Heart left ventricle (tissue), 16 donors: Measurements from ENCODE around the gene ETS2. TPM values are rescaled to one million over a fixed set of nuclear protein-coding genes. Genes with fewer than 3 reads are reported as not detected.

Source experiments
- ATAC-seq, 4 donors: fragments of 200-7000 bp; cut with Tn5 transposase; one replicate each; pipeline ENCODE4 v1.9.1; 2020 to 2022; ENCODE audit warnings: moderate library complexity in 4 of 4, mild to moderate bottlenecking in 3 of 4, moderate number of reproducible peaks in 1 of 4
- DNase-seq, 5 donors: peaks; one replicate each; pipeline ENCODE4 v3.0.0-alpha.2; 2020
- H3K27ac ChIP-seq, 12 donors: fragments of 200-600 bp; sonication (generic) in 4 of 12; one replicate each; pipeline versions ENCODE4 v1.5.0 to v1.8.0; 2016 to 2022; ENCODE audit warnings: mild to moderate bottlenecking in 2 of 12
- H3K27me3 ChIP-seq, 9 donors: fragments of 200-600 bp; sonication (generic) in 2 of 9; one replicate each; pipeline versions ENCODE4 v1.5.1 to v1.8.0; 2016 to 2022; ENCODE audit warnings: mild to moderate bottlenecking in 3 of 9
- H3K36me3 ChIP-seq, 9 donors: fragments of 200-600 bp; sonication (generic) in 2 of 9; one replicate each; pipeline versions ENCODE4 v1.5.0 to v1.8.0; 2018 to 2022; ENCODE audit warnings: mild to moderate bottlenecking in 2 of 9
- H3K4me1 ChIP-seq, 12 donors: fragments of 200-600 bp; sonication (generic) in 4 of 12; one replicate each; pipeline versions ENCODE4 v1.5.0 to v1.8.0; 2016 to 2022; ENCODE audit warnings: mild to moderate bottlenecking in 3 of 12
- H3K4me3 ChIP-seq, 12 donors: fragments of 200-600 bp; sonication (generic) in 4 of 12; one replicate each; pipeline versions ENCODE4 v1.5.0 to v1.8.0; 2017 to 2022; ENCODE audit warnings: mild to moderate bottlenecking in 9 of 12, moderate library complexity in 4 of 12
- H3K9me3 ChIP-seq, 12 donors: fragments of 200-600 bp; sonication (generic) in 4 of 12; one replicate each; pipeline versions ENCODE4 v1.5.0 to v1.8.0; 2016 to 2022; ENCODE audit warnings: mild to moderate bottlenecking in 1 of 12
- CTCF ChIP-seq, 12 donors: fragments of 200-600 bp; sonication (generic) in 4 of 12; IDR thresholded peaks; one replicate each; pipeline versions ENCODE4 v1.5.0 to v1.8.0; 2018 to 2022; ENCODE audit warnings: antibody characterized with exemption in 12 of 12, mild to moderate bottlenecking in 5 of 12
- POLR2A ChIP-seq, 2 donors: fragments of 450-650 bp; IDR thresholded peaks; one replicate each; pipeline ENCODE4 v1.6.1; 2017; ENCODE audit warnings: antibody characterized with exemption in 2 of 2, mild to moderate bottlenecking in 2 of 2, moderate library complexity in 2 of 2
- WGBS, 4 donors: extraction: QIAGEN DNeasy Blood & Tissue Kit in 2 of 4; methylation state at CpG; one replicate each; pipeline versions ENCODE4 v1.1.5 to v1.1.7; 2013 to 2018; 5-methylcytosine and 5-hydroxymethylcytosine counted together
- intact Hi-C, 10 donors: fragments of 100-400 bp; cut with DNase I; formaldehyde crosslinking; loops; one replicate each; pipeline versions ENCODE4 v1.11.1 to v1.14.2; 2022
- polyA plus RNA-seq, 2 donors: library from polyadenylated mRNA; stranded (reverse); fragments of 200-250 nt; gene quantifications; one replicate each; pipeline ENCODE4 v1.2.3, GENCODE V29; 2013
- total RNA-seq, 9 donors: library from RNA; depleted of rRNA in 2 of 9; stranded (reverse); fragments of >200 nt in 2 of 9; fragmentation: NEBNext Ultra II Directional in 3 of 9; extraction: Animal tissue kit (Norgen Biotek cat#: 25700) in 3 of 9; gene quantifications; one replicate each; pipeline versions ENCODE4 v1.1.0 to v1.2.4, GENCODE V29; 2016 to 2023
- donor health status: ischemic (EF 13 %, LVEDD 7.1; RV severe dilation, severe dysfunction).
- donor health status: healthy with polysubstance abuse.
- donor health status: DM: no; HTN: yes; CAD: no.
- donor health status: DM: no; HTN: no; CAD: no.
- donor health status: ischemic (EF 25% LVEDD 6.9; RV normal size, moderate dysfunction).
- donor health status: ischemic (EF 25% LVEDD 5.7; RV mildly dilated, moderate dysfunction).
- donor health status: healthy.
- donor health status: DM: yes; HTN: yes; CAD: no.
- donor health status: ischemic (EF 35%, LVEDD 5.7; RV mildly dilated, moderate dysfunction).
- donor health status: nonischemic (EF 11% LVEDD 7.7; RV severe dilation, severe dysfunction).
- donor health status: DM: yes; HTN: yes; CAD: no.
- donor health status: PGD.
- donor health status: ischemic (EF 29% LVEDD 5.4; RV normal size, mild dysfunction).
- donor health status: nonischemic (EF 23%, LVEDD 6.1; RV moderate dilation, normal function).

Gene ETS2
- total and polyA plus RNA-seq, 11 donors = 19.0 to 92.7 (median 41.0) TPM

GRCh38 chr21:38852278-38852677 lies 46.5 kb downstream of the ETS2 start:
- Histone ChIP-seq H3K4me1 (peaks cover 0 to 32% (median 16%) of the 10 kb centered on the region in 12 donors), H3K27ac (no peak overlapping the region), H3K27me3 (no peaks in the 10 kb centered on the region), H3K4me3 (no peak overlapping the region), H3K9me3 (peaks cover 0 to 3% (median 0%) of the 10 kb centered on the region in 12 donors), H3K36me3 (no peaks in the 10 kb centered on the region)
- 94 to 95% (median 95%) methylated on average over 3 of the region's 3 CpGs for WGBS, 4 donors
- TF ChIP-seq POLR2A (IDR thresholded peaks at IDR 0.05) (no peak), CTCF (IDR thresholded peaks at IDR 0.05) (no peak)
- ATAC-seq = no peak
- DNase-seq = no peak
- intact Hi-C loops = loop anchor here in 1 of 10 donors (5.0 kb wide), 1 partner anchor 45 kb away; no protein-coding TSS in a partner anchor

- peaks cover 0 to 29% (median 14%) of the 10 kb centered on the region in 12 donors for H3K4me1 ChIP-seq
- H3K4me3 ChIP-seq = no peak overlapping the region
- intact Hi-C loops = loop anchor here in 1 of 10 donors (5.0 kb wide), 1 partner anchor 45 kb away; no protein-coding TSS in a partner anchor
- TF ChIP-seq CTCF (IDR thresholded peaks at IDR 0.05) = no peak
- TF ChIP-seq POLR2A (IDR thresholded peaks at IDR 0.05) = no peak
- 65 to 83% (median 66%) methylated on average over 3 of the region's 3 CpGs for WGBS, 4 donors
- DNase-seq = no peak
- H3K9me3 ChIP-seq = peaks cover 0 to 3% (median 0%) of the 10 kb centered on the region in 12 donors
- H3K27ac ChIP-seq = no peak overlapping the region
- ATAC-seq = no peak
- H3K36me3 ChIP-seq = no peaks in the 10 kb centered on the region
- no peaks in the 10 kb centered on the region for H3K27me3 ChIP-seq
Measured at GRCh38 chr21:38852708-38853107, 47.0 kb downstream of the ETS2 start.

DNA sequence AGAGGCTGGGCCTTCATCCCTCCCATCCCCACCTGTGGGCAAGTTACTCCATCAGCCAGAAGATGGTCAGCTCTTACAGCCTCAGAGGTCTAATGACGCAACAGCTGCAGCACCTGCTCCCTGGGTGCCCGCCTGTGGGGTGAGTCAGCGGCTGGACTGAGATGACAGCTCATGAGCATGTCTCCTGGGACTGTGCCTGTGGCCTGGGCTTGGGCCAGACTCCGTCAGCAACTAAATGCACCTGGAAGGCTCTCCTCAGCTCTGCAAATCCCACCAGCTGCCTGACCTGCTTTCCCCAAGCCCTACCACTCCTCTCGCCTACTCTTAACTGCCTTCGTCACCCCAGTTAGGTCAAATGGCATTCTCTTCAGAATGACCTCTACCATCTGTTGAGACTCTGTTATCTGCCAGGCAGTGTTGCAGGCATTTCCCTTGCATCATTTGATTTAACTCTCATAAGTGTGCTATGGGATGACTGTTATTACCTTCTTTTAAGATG lies 47.7 kb downstream of the ETS2 start:
- Histone ChIP-seq H3K4me3 (no peak overlapping the region), H3K36me3 (no peaks in the 10 kb centered on the region), H3K27me3 (no peaks in the 10 kb centered on the region), H3K27ac (no peak overlapping the region), H3K4me1 (peaks cover 0 to 26% (median 15%) of the 10 kb centered on the region in 12 donors), H3K9me3 (peaks cover 0 to 3% (median 0%) of the 10 kb centered on the region in 12 donors)
- intact Hi-C loops = loop anchor here in 1 of 10 donors (5.0 kb wide), 1 partner anchor 44 kb away; no protein-coding TSS in a partner anchor
- WGBS, 4 donors = 72 to 86% (median 77%) methylated on average over 5 to 6 of the region's 6 CpGs
- TF ChIP-seq POLR2A (IDR thresholded peaks at IDR 0.05) (no peak), CTCF (IDR thresholded peaks at IDR 0.05) (no peak)
- DNase-seq (peak in 2 of 5 donors; percentile 38 to 62), ATAC-seq (peak; percentile 27 to 69 (median 66))

- 65 to 90% (median 75%) methylated on average over 6 to 8 of the region's 8 CpGs for WGBS, 4 donors
- TF ChIP-seq POLR2A (IDR thresholded peaks at IDR 0.05) (no peak), CTCF (IDR thresholded peaks at IDR 0.05) (no peak)
Measured at GRCh38 chr21:38857152-38857825, 51.6 kb downstream of the ETS2 start.

More at GRCh38 chr21:38857152-38857825, 51.6 kb downstream of the ETS2 start:
- Histone ChIP-seq H3K4me3 (no peak overlapping the region), H3K4me1 (peaks cover 0 to 26% (median 14%) of the 10 kb centered on the region in 12 donors), H3K9me3 (no peaks in the 10 kb centered on the region), H3K36me3 (no peaks in the 10 kb centered on the region), H3K27me3 (no peaks in the 10 kb centered on the region), H3K27ac (peak overlapping the region in 1 of 12 donors; percentile 34)
- intact Hi-C loops = no loop called here
- DNase-seq = peak in 1 of 5 donors; percentile 35
- peak; percentile 22 to 52 (median 34) for ATAC-seq
